Stomach (tissue), 9 donors: ENCODE data around the gene CLIC3. TPM values are rescaled to one million over a fixed set of nuclear protein-coding genes. Genes with fewer than 3 reads are reported as not detected.

Experiments used
- DNase-seq, 2 donors: peaks; one replicate each; pipeline versions ENCODE4 v3.0.0 to v3.0.0-alpha.2; 2013 to 2019
- H3K27ac ChIP-seq, 5 donors: fragments of 200-600 bp in 4 of 5; sonication (generic) in 4 of 5; one replicate each; pipeline ENCODE4 v1.5.1; 2013 to 2019; ENCODE audit warnings: mild to moderate bottlenecking in 1 of 5, moderate library complexity in 1 of 5
- H3K27me3 ChIP-seq, 3 donors: fragments of 200-600 bp; sonication (generic); one replicate each; pipeline ENCODE4 v1.5.1; 2017 to 2019; ENCODE audit warnings: mixed run types in 1 of 3
- H3K36me3 ChIP-seq, 4 donors: fragments of 200-600 bp; sonication (generic); 1 replicate in 3 of 4; 2 replicates in 1 of 4; pipeline ENCODE4 v1.5.1; 2016 to 2019
- H3K4me1 ChIP-seq, 4 donors: fragments of 200-600 bp; sonication (generic); one replicate each; pipeline ENCODE4 v1.5.1; 2016 to 2019
- H3K4me3 ChIP-seq, 4 donors: fragments of 200-600 bp; sonication (generic) in 3 of 4; one replicate each; pipeline ENCODE4 v1.5.1; 2016 to 2019; ENCODE audit warnings: mild to moderate bottlenecking in 1 of 4
- H3K9me3 ChIP-seq, 4 donors: fragments of 200-600 bp; sonication (generic); one replicate each; pipeline ENCODE4 v1.5.1; 2016 to 2019
- CTCF ChIP-seq, 7 experiments: fragments of 450-650 bp in 4 of 7; fragments of 200-600 bp in 3 of 7; sonication (generic) in 3 of 7; IDR thresholded peaks; one replicate each; pipeline ENCODE4 v1.5.1; 2016 to 2019; ENCODE audit warnings: antibody characterized with exemption in 7 of 7, control low read depth in 2 of 7, mild to moderate bottlenecking in 1 of 7
- EP300 ChIP-seq: sonication (generic); formaldehyde crosslinking; IDR thresholded peaks from one replicate; pipeline ENCODE4 v1.6.1; 2017; ENCODE audit warnings: antibody characterized with exemption
- POLR2A ChIP-seq, 4 donors: fragments of 450-650 bp; IDR thresholded peaks; one replicate each; pipeline ENCODE4 v1.6.1; 2016; ENCODE audit warnings: antibody characterized with exemption in 4 of 4, control low read depth in 2 of 4, mild to moderate bottlenecking in 1 of 4, moderate library complexity in 1 of 4
- POLR2AphosphoS5 ChIP-seq, 3 donors: sonication (generic); formaldehyde crosslinking; IDR thresholded peaks; one replicate each; pipeline ENCODE4 v1.6.1; 2016; ENCODE audit warnings: antibody characterized with exemption in 3 of 3
- WGBS, 5 donors: extraction: QIAGEN DNeasy Blood & Tissue Kit in 3 of 5; methylation state at CpG; one replicate each; pipeline versions ENCODE4 v1.1.5 to v1.1.7; 2013 to 2018; 5-methylcytosine and 5-hydroxymethylcytosine counted together
- intact Hi-C: fragments of 100-400 bp; cut with DNase I; formaldehyde crosslinking; loops from one replicate; pipeline ENCODE4 v1.15.1; 2023; ENCODE audit warnings: low total_unique reads
- polyA plus RNA-seq, 3 donors: library from polyadenylated mRNA; stranded (reverse); fragments of 200-250 nt; gene quantifications; one replicate each; pipeline ENCODE4 v1.2.3, GENCODE V29; 2013
- total RNA-seq, 5 donors: library from RNA; depleted of rRNA; stranded (reverse); fragments of >200 nt; gene quantifications; one replicate each; pipeline versions ENCODE4 v1.1.0 to v1.2.3, GENCODE V29; 2014 to 2016
- donor health status: healthy with polysubstance abuse.
- donor health status: Bipolar disorder and iron deficiency.
- donor health status: healthy.

The CLIC3 gene
- total and polyA plus RNA-seq, 8 donors = 3.3 to 70.9 (median 9.7) TPM; not detected in 4

GRCh38 chr9:137008312-137008711, 11.9 kb upstream of the CLIC3 start:
- WGBS, 5 donors = 85 to 96% (median 87%) methylated on average over 12 to 22 of the region's 22 CpGs
- Histone ChIP-seq H3K36me3 (peaks cover 0 to 57% (median 53%) of the 10 kb centered on the region in 4 donors), H3K27me3 (no peaks in the 10 kb centered on the region), H3K4me3 (no peak overlapping the region), H3K4me1 (peaks cover 0 to 10% (median 4%) of the 10 kb centered on the region in 4 donors), H3K9me3 (no peaks in the 10 kb centered on the region), H3K27ac (no peak overlapping the region)
- no peak for DNase-seq
- intact Hi-C loops = no loop called here
- TF ChIP-seq POLR2A (IDR thresholded peaks at IDR 0.05) (no peak), EP300 (no peak), CTCF (IDR thresholded peaks at IDR 0.05) (no peak), POLR2AphosphoS5 (IDR thresholded peaks at IDR 0.05) (no peak)

GRCh38 chr9:137007816-137008270, 11.5 kb upstream of the CLIC3 start:
- no peak overlapping the region for H3K27ac ChIP-seq
- no peak for DNase-seq
- WGBS, 5 donors = 79 to 96% (median 90%) methylated on average over 9 to 13 of the region's 13 CpGs
- no peaks in the 10 kb centered on the region for H3K9me3 ChIP-seq
- TF ChIP-seq POLR2A (IDR thresholded peaks at IDR 0.05) (no peak), POLR2AphosphoS5 (IDR thresholded peaks at IDR 0.05) (no peak), CTCF (IDR thresholded peaks at IDR 0.05) (no peak), EP300 (no peak)
- no peaks in the 10 kb centered on the region for H3K27me3 ChIP-seq
- H3K36me3 ChIP-seq = peaks cover 0 to 52% (median 48%) of the 10 kb centered on the region in 4 donors
- peaks cover 0 to 10% (median 4%) of the 10 kb centered on the region in 4 donors for H3K4me1 ChIP-seq
- intact Hi-C loops = no loop called here
- no peak overlapping the region for H3K4me3 ChIP-seq

GRCh38 chr9:137007108-137007815, 10.9 kb upstream of the CLIC3 start:
- Histone ChIP-seq H3K27ac (no peak overlapping the region), H3K4me3 (no peak overlapping the region), H3K36me3 (peaks cover 0 to 46% (median 43%) of the 10 kb centered on the region in 4 donors), H3K9me3 (no peaks in the 10 kb centered on the region), H3K27me3 (no peaks in the 10 kb centered on the region), H3K4me1 (peaks cover 0 to 10% (median 4%) of the 10 kb centered on the region in 4 donors)
- TF ChIP-seq POLR2A (IDR thresholded peaks at IDR 0.05) (no peak), EP300 (no peak), POLR2AphosphoS5 (IDR thresholded peaks at IDR 0.05) (no peak), CTCF (IDR thresholded peaks at IDR 0.05) (no peak)
- 59 to 65% (median 61%) methylated on average over 25 to 30 of the region's 30 CpGs for WGBS, 5 donors
- peak in 1 of 2 donors; percentile 53 for DNase-seq
- intact Hi-C loops = no loop called here

GRCh38 chr9:137006116-137007003, 10.0 kb upstream of the CLIC3 start:
- H3K4me3 ChIP-seq = no peak overlapping the region
- no peaks in the 10 kb centered on the region for H3K27me3 ChIP-seq
- intact Hi-C loops = no loop called here
- H3K9me3 ChIP-seq = no peaks in the 10 kb centered on the region
- no peak for DNase-seq
- no peak overlapping the region for H3K27ac ChIP-seq
- TF ChIP-seq CTCF (IDR thresholded peaks at IDR 0.05) = no peak
- no peak for TF ChIP-seq EP300
- TF ChIP-seq POLR2AphosphoS5 (IDR thresholded peaks at IDR 0.05) = no peak
- no peak for TF ChIP-seq POLR2A (IDR thresholded peaks at IDR 0.05)
- H3K4me1 ChIP-seq = peaks cover 0 to 11% (median 4%) of the 10 kb centered on the region in 4 donors
- peaks cover 0 to 37% (median 34%) of the 10 kb centered on the region in 4 donors for H3K36me3 ChIP-seq
- 68 to 76% (median 74%) methylated on average over 18 to 24 of the region's 24 CpGs for WGBS, 5 donors
